ENCODE measurements around the gene ERVW-1. TPM values are rescaled to one million over a fixed set of nuclear protein-coding genes. Genes with fewer than 3 reads are reported as not detected.

The ERVW-1 gene
- total RNA-seq, 1 donor from 2014 or later, result not detected

DNA sequence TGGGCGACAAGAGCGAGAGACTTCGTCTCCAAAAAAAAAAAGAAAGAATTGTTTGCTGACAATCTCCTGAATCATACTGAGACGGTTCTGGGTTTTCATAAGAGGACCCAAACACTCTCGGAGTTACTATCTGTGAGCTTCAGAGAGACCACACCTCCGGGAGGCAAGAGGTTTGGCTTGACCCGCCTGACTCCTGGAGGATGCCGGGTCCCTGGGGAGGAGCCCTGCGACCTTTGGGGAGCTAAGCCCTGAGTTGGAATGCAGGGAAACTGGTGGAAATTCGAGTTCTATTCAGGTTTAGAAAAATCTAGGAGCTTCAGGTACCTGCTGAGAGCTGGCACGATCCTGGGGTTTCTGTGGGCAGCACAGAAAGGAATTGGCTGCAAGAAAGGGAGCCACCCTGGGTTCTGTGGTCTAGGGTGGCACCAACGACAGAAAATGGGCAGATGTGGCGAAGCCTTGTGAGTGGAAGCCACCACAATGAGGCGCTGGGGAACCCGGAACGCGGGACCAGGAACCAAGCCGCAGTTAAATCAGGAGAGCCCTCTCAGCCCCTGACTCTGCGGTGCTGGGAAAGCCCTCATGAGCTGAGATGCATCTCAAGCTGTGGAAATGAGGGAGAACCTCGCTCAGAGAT is 52.3 kb downstream of the ERVW-1 start:
- no peaks in the 10 kb centered on the region for H3K36me3 ChIP-seq (ENCODE audit: control insufficient read depth, insufficient read depth, low read length)
- FAIRE-seq (no peak), DNase-seq (ENCODE audit: low read depth) (no peak)
- TF ChIP-seq, protein P1, sequence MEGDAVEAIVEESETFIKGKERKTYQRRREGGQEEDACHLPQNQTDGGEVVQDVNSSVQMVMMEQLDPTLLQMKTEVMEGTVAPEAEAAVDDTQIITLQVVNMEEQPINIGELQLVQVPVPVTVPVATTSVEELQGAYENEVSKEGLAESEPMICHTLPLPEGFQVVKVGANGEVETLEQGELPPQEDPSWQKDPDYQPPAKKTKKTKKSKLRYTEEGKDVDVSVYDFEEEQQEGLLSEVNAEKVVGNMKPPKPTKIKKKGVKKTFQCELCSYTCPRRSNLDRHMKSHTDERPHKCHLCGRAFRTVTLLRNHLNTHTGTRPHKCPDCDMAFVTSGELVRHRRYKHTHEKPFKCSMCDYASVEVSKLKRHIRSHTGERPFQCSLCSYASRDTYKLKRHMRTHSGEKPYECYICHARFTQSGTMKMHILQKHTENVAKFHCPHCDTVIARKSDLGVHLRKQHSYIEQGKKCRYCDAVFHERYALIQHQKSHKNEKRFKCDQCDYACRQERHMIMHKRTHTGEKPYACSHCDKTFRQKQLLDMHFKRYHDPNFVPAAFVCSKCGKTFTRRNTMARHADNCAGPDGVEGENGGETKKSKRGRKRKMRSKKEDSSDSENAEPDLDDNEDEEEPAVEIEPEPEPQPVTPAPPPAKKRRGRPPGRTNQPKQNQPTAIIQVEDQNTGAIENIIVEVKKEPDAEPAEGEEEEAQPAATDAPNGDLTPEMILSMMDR (IDR thresholded peaks at IDR 0.05; ENCODE audit: insufficient read depth, low read length, severe bottlenecking), result no peak
- H3K27me3 ChIP-seq (ENCODE audit: control insufficient read depth, insufficient read depth, low read length), result no peaks in the 10 kb centered on the region
- no peak overlapping the region for H3K4me3 ChIP-seq (ENCODE audit: low read depth, low read length)

DNA sequence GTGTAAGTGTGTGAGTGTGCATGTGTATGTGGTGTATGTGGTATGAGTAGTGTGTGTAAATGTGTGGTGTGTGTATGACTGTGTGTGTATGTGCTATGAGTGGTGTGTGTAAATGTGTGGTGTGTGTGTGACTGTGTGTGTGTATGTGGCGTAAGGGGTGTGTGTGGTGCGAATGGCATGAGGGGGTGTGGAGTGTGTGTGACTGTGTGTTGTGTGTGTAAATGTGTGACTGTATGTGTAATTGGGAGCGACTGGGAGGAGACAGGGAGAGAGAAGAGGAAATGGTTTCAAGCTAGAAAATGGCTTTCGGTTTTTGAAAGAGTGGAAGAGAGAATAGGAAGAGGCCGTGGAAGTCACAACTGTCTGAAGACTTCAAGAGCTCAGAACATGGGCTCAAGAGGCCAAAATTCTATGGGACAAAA is 54.0 kb downstream of the ERVW-1 start:
- FAIRE-seq (no peak), DNase-seq (ENCODE audit: low read depth) (no peak)
- Histone ChIP-seq H3K36me3 (ENCODE audit: control insufficient read depth, insufficient read depth, low read length) (no peaks in the 10 kb centered on the region), H3K4me3 (ENCODE audit: low read depth, low read length) (no peak overlapping the region), H3K27me3 (ENCODE audit: control insufficient read depth, insufficient read depth, low read length) (no peaks in the 10 kb centered on the region)
- TF ChIP-seq, protein P1 (IDR thresholded peaks at IDR 0.05; ENCODE audit: insufficient read depth, low read length, severe bottlenecking), result no peak

DNA sequence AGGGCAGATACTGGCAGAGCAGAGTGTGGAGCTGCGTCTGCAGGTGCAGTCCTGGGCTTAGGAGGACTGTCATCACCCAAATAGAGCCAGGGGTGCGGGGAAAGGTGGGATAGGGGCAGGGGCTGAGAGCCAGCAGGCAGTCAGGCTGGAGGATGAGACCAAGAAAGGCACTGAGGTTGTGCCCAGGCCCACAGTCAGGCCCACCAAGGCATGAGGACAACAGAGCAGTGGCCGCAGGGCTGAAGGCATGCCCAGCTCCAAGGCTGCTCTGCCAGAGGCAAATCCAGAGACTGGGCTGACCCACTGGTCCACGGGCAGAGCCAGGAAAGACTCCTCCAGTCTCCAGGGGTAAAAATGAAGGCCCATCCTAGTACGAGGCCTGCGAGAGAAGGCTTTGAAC is 54.8 kb downstream of the ERVW-1 start:
- FAIRE-seq, result no peak
- no peak for DNase-seq (ENCODE audit: low read depth)
- H3K36me3 ChIP-seq (ENCODE audit: control insufficient read depth, insufficient read depth, low read length), result no peaks in the 10 kb centered on the region

GRCh38 chr7:92421676-92422435 is 55.9 kb downstream of the ERVW-1 start:
- FAIRE-seq (no peak), DNase-seq (ENCODE audit: low read depth) (no peak)
- TF ChIP-seq, protein P1 (IDR thresholded peaks at IDR 0.05; ENCODE audit: insufficient read depth, low read length, severe bottlenecking), result no peak

More for the DNA sequence above, 54.8 kb downstream of the ERVW-1 start:
- Histone ChIP-seq H3K4me3 (ENCODE audit: low read depth, low read length) (no peak overlapping the region), H3K27me3 (ENCODE audit: control insufficient read depth, insufficient read depth, low read length) (no peaks in the 10 kb centered on the region)
- TF ChIP-seq, protein P1 (IDR thresholded peaks at IDR 0.05; ENCODE audit: insufficient read depth, low read length, severe bottlenecking), result no peak

More at GRCh38 chr7:92421676-92422435, 55.9 kb downstream of the ERVW-1 start:
- no peaks in the 10 kb centered on the region for H3K27me3 ChIP-seq (ENCODE audit: control insufficient read depth, insufficient read depth, low read length)
- no peaks in the 10 kb centered on the region for H3K36me3 ChIP-seq (ENCODE audit: control insufficient read depth, insufficient read depth, low read length)
- H3K4me3 ChIP-seq (ENCODE audit: low read depth, low read length), result no peak overlapping the region

Other genes with a start within 250 kb of the ERVW-1 start
- gene KRIT1, start 232.0 kb downstream of the ERVW-1 start, total RNA-seq, result 26.9 and 35.5 TPM in 2 replicates
- 42.1 and 42.6 TPM in 2 replicates for gene ANKIB1, start 232.0 kb downstream of the ERVW-1 start, total RNA-seq
- 14.3 and 16.3 TPM in 2 replicates for gene GATAD1, start 30.5 kb downstream of the ERVW-1 start, total RNA-seq
- 11.6 and 20.1 TPM in 2 replicates for gene PEX1, start 50.6 kb upstream of the ERVW-1 start, total RNA-seq
- 6.9 and 9.0 TPM in 2 replicates for gene RBM48, start 50.8 kb upstream of the ERVW-1 start, total RNA-seq
- gene FAM133B, start 112.4 kb upstream of the ERVW-1 start, total RNA-seq, result 11.1 and 19.8 TPM in 2 replicates